ENCODE data around the gene SGMS1.

- no peak for TF ChIP-seq CTCF (IDR thresholded peaks at IDR 0.05)
- TF ChIP-seq EZH2phosphoT487 (IDR thresholded peaks at IDR 0.05) = no peak
- TF ChIP-seq EZH2 (IDR thresholded peaks at IDR 0.05) = no peak
Measured at GRCh38 chr10:50511492-50512213, 112.1 kb downstream of the SGMS1 start.

Data from neural progenitor cell (in vitro differentiated cells).